Glomerular endothelial cell (primary cell): Measurements from ENCODE around the gene CHCHD4. TPM values are rescaled to one million over a fixed set of nuclear protein-coding genes. Genes with fewer than 3 reads are reported as not detected.
"Not testable (repeated sequence)": the region's sequence is repeated elsewhere in the genome, so short reads cannot be mapped to it uniquely, and the experiment has no call there.

Experiments
- DNase-seq: peaks from one replicate; pipeline ENCODE4 v3.0.0-alpha.2; 2011; ENCODE audit warnings: low read depth, low spot score; ENCODE audit errors: extremely low read depth
- total RNA-seq: library from RNA; depleted of rRNA; stranded (reverse); fragments of >200 nt; gene quantifications from 2 replicates; pipeline ENCODE4 v1.2.3, GENCODE V29; 2015

The CHCHD4 gene
- total RNA-seq, 1 donor from 2014 or later = 9.6 TPM

- DNase-seq = no peak
Measured at GRCh38 chr3:14123308-14124222, 1.1 kb downstream of the CHCHD4 start.

- no peak for DNase-seq
Measured at GRCh38 chr3:14122301-14122700, 2.4 kb downstream of the CHCHD4 start.

- no peak for DNase-seq
Measured at GRCh38 chr3:14121859-14122258, 2.8 kb downstream of the CHCHD4 start.

- not testable (repeated sequence) for DNase-seq
Measured at GRCh38 chr3:14120921-14121448, 3.7 kb downstream of the CHCHD4 start.

- DNase-seq = no peak
Measured at GRCh38 chr3:14120111-14120920, 4.4 kb downstream of the CHCHD4 start.

- DNase-seq = no peak
Measured at GRCh38 chr3:14119651-14120050, 5.0 kb downstream of the CHCHD4 start.

GRCh38 chr3:14118400-14119381 is 6.0 kb downstream of the CHCHD4 start:
- DNase-seq = no peak

- DNase-seq = no peak
Measured at GRCh38 chr3:14117468-14118399, 6.9 kb downstream of the CHCHD4 start.

GRCh38 chr3:14113965-14114635 is 10.6 kb downstream of the CHCHD4 start:
- no peak for DNase-seq

GRCh38 chr3:14110699-14111098 is 14.0 kb downstream of the CHCHD4 start:
- no peak for DNase-seq

GRCh38 chr3:14109821-14110220 is 14.8 kb downstream of the CHCHD4 start:
- DNase-seq = not testable (repeated sequence)

GRCh38 chr3:14097616-14098391 is 26.9 kb downstream of the CHCHD4 start:
- DNase-seq = no peak

GRCh38 chr3:14096742-14097141 is 27.9 kb downstream of the CHCHD4 start:
- no peak for DNase-seq

GRCh38 chr3:14093831-14094230 is 30.8 kb downstream of the CHCHD4 start:
- no peak for DNase-seq

- no peak for DNase-seq
Measured at GRCh38 chr3:14092464-14092863, 32.2 kb downstream of the CHCHD4 start.

- DNase-seq = not testable (repeated sequence)
Measured at GRCh38 chr3:14091959-14092358, 32.7 kb downstream of the CHCHD4 start.

GRCh38 chr3:14087461-14087860 is 37.2 kb downstream of the CHCHD4 start:
- not testable (repeated sequence) for DNase-seq
